ENCODE measurements around the gene DPEP3.

DPEP3 gene

GRCh38 chr16:67957622-67958021 is 22.7 kb downstream of the DPEP3 start:
- H4K5ac ChIP-seq (ENCODE audit: low read length), result no peak overlapping the region
- H3K56ac ChIP-seq (ENCODE audit: low read length), result no peak overlapping the region
- peaks cover 16% of the 10 kb centered on the region for H3K36me3 ChIP-seq (ENCODE audit: control insufficient read depth, insufficient read depth, low read length)
- H3K4me2 ChIP-seq (ENCODE audit: low read length), result no peak overlapping the region
- no peaks in the 10 kb centered on the region for H3K27me3 ChIP-seq (ENCODE audit: insufficient read depth, low read length, poor library complexity)
- H3K4me1 ChIP-seq (ENCODE audit: control insufficient read depth, low read depth, low read length), result no peaks in the 10 kb centered on the region
- no peak overlapping the region for H3K23ac ChIP-seq (ENCODE audit: low read length)
- H3K18ac ChIP-seq (ENCODE audit: low read length), result no peak overlapping the region
- no peak overlapping the region for H2AK5ac ChIP-seq (ENCODE audit: low read length)
- no peaks in the 10 kb centered on the region for H3K79me2 ChIP-seq (ENCODE audit: control insufficient read depth, insufficient read depth, low read length)
- no peak overlapping the region for H3K9ac ChIP-seq (ENCODE audit: low read length)
- no CpG with 5 or more reads among the region's 9 CpGs for WGBS (ENCODE audit: extremely low coverage, insufficient coverage, low lambda C conversion rate)
- no peaks in the 10 kb centered on the region for H3K79me1 ChIP-seq (ENCODE audit: low read length)
- no peak overlapping the region for H3K27ac ChIP-seq (ENCODE audit: low read depth, low read length)
- H2BK5ac ChIP-seq (ENCODE audit: low read length), result no peak overlapping the region
- no peak overlapping the region for H4K8ac ChIP-seq (ENCODE audit: low read depth, low read length)
- no peak overlapping the region for H2BK15ac ChIP-seq (replicated peaks; ENCODE audit: low read depth)
- no peak overlapping the region for H3K4me3 ChIP-seq (ENCODE audit: low read length)
- no peak for DNase-seq
- no peak overlapping the region for H3K4ac ChIP-seq (ENCODE audit: low read depth, low read length)
- H2BK120ac ChIP-seq (ENCODE audit: low read depth, low read length), result no peak overlapping the region

GRCh38 chr16:67954421-67955196 is 25.7 kb downstream of the DPEP3 start:
- Histone ChIP-seq H4K8ac (ENCODE audit: low read depth, low read length) (no peak overlapping the region), H3K4me3 (ENCODE audit: low read length) (no peak overlapping the region), H3K56ac (ENCODE audit: low read length) (no peak overlapping the region), H3K23ac (ENCODE audit: low read length) (no peak overlapping the region), H2BK5ac (ENCODE audit: low read length) (no peak overlapping the region), H3K4me2 (ENCODE audit: low read length) (no peak overlapping the region), H2AK5ac (ENCODE audit: low read length) (no peak overlapping the region), H3K4ac (ENCODE audit: low read depth, low read length) (no peak overlapping the region), H3K4me1 (ENCODE audit: control insufficient read depth, low read depth, low read length) (no peaks in the 10 kb centered on the region), H2BK120ac (ENCODE audit: low read depth, low read length) (no peak overlapping the region), H3K9ac (ENCODE audit: low read length) (no peak overlapping the region), H3K36me3 (ENCODE audit: control insufficient read depth, insufficient read depth, low read length) (peaks cover 17% of the 10 kb centered on the region), H3K79me2 (ENCODE audit: control insufficient read depth, insufficient read depth, low read length) (no peaks in the 10 kb centered on the region), H3K27ac (ENCODE audit: low read depth, low read length) (no peak overlapping the region), H3K27me3 (ENCODE audit: insufficient read depth, low read length, poor library complexity) (no peaks in the 10 kb centered on the region), H2BK15ac (replicated peaks; ENCODE audit: low read depth) (no peak overlapping the region), H4K5ac (ENCODE audit: low read length) (no peak overlapping the region), H3K18ac (ENCODE audit: low read length) (no peak overlapping the region), H3K79me1 (ENCODE audit: low read length) (no peaks in the 10 kb centered on the region)
- DNase-seq, result no peak
- WGBS (ENCODE audit: extremely low coverage, insufficient coverage, low lambda C conversion rate), result no CpG with 5 or more reads among the region's 10 CpGs

GRCh38 chr16:67953641-67954375 is 26.5 kb downstream of the DPEP3 start:
- no peak overlapping the region for H3K4ac ChIP-seq (ENCODE audit: low read depth, low read length)
- H3K36me3 ChIP-seq (ENCODE audit: control insufficient read depth, insufficient read depth, low read length), result peaks cover 17% of the 10 kb centered on the region
- H2BK120ac ChIP-seq (ENCODE audit: low read depth, low read length), result no peak overlapping the region
- no peak overlapping the region for H2AK5ac ChIP-seq (ENCODE audit: low read length)
- no peak overlapping the region for H4K8ac ChIP-seq (ENCODE audit: low read depth, low read length)
- H4K5ac ChIP-seq (ENCODE audit: low read length), result no peak overlapping the region
- no peak overlapping the region for H2BK15ac ChIP-seq (replicated peaks; ENCODE audit: low read depth)
- H3K79me2 ChIP-seq (ENCODE audit: control insufficient read depth, insufficient read depth, low read length), result no peaks in the 10 kb centered on the region
- H3K23ac ChIP-seq (ENCODE audit: low read length), result no peak overlapping the region
- no peaks in the 10 kb centered on the region for H3K79me1 ChIP-seq (ENCODE audit: low read length)
- WGBS (ENCODE audit: extremely low coverage, insufficient coverage, low lambda C conversion rate), result no CpG with 5 or more reads among the region's 8 CpGs
- H3K27ac ChIP-seq (ENCODE audit: low read depth, low read length), result no peak overlapping the region
- H3K4me3 ChIP-seq (ENCODE audit: low read length), result no peak overlapping the region
- H3K4me2 ChIP-seq (ENCODE audit: low read length), result no peak overlapping the region
- no peak overlapping the region for H3K56ac ChIP-seq (ENCODE audit: low read length)
- H3K18ac ChIP-seq (ENCODE audit: low read length), result no peak overlapping the region
- DNase-seq, result no peak
- H3K9ac ChIP-seq (ENCODE audit: low read length), result no peak overlapping the region
- H3K4me1 ChIP-seq (ENCODE audit: control insufficient read depth, low read depth, low read length), result no peaks in the 10 kb centered on the region
- no peaks in the 10 kb centered on the region for H3K27me3 ChIP-seq (ENCODE audit: insufficient read depth, low read length, poor library complexity)
- H2BK5ac ChIP-seq (ENCODE audit: low read length), result no peak overlapping the region

- no peak overlapping the region for H3K56ac ChIP-seq (ENCODE audit: low read length)
- H3K9ac ChIP-seq (ENCODE audit: low read length), result no peak overlapping the region
- no peak overlapping the region for H3K27ac ChIP-seq (ENCODE audit: low read depth, low read length)
- H3K4me2 ChIP-seq (ENCODE audit: low read length), result no peak overlapping the region
- H3K36me3 ChIP-seq (ENCODE audit: control insufficient read depth, insufficient read depth, low read length), result peaks cover 22% of the 10 kb centered on the region
- DNase-seq, result no peak
- no peak overlapping the region for H4K5ac ChIP-seq (ENCODE audit: low read length)
- no peak overlapping the region for H3K23ac ChIP-seq (ENCODE audit: low read length)
- H4K8ac ChIP-seq (ENCODE audit: low read depth, low read length), result no peak overlapping the region
- no peaks in the 10 kb centered on the region for H3K4me1 ChIP-seq (ENCODE audit: control insufficient read depth, low read depth, low read length)
- H3K27me3 ChIP-seq (ENCODE audit: insufficient read depth, low read length, poor library complexity), result no peaks in the 10 kb centered on the region
- H3K4ac ChIP-seq (ENCODE audit: low read depth, low read length), result no peak overlapping the region
- no peak overlapping the region for H3K4me3 ChIP-seq (ENCODE audit: low read length)
- H3K18ac ChIP-seq (ENCODE audit: low read length), result no peak overlapping the region
- no CpG with 5 or more reads among the region's 12 CpGs for WGBS (ENCODE audit: extremely low coverage, insufficient coverage, low lambda C conversion rate)
- no peak overlapping the region for H2BK120ac ChIP-seq (ENCODE audit: low read depth, low read length)
- H3K79me2 ChIP-seq (ENCODE audit: control insufficient read depth, insufficient read depth, low read length), result no peaks in the 10 kb centered on the region
- H3K79me1 ChIP-seq (ENCODE audit: low read length), result no peaks in the 10 kb centered on the region
- H2AK5ac ChIP-seq (ENCODE audit: low read length), result no peak overlapping the region
- no peak overlapping the region for H2BK15ac ChIP-seq (replicated peaks; ENCODE audit: low read depth)
- no peak overlapping the region for H2BK5ac ChIP-seq (ENCODE audit: low read length)
Measured at GRCh38 chr16:67951485-67951884, 28.8 kb downstream of the DPEP3 start.

- no peak overlapping the region for H2BK15ac ChIP-seq (replicated peaks; ENCODE audit: low read depth)
- no peak overlapping the region for H4K5ac ChIP-seq (ENCODE audit: low read length)
- H3K79me2 ChIP-seq (ENCODE audit: control insufficient read depth, insufficient read depth, low read length), result no peaks in the 10 kb centered on the region
- no peak overlapping the region for H2BK5ac ChIP-seq (ENCODE audit: low read length)
- peaks cover 25% of the 10 kb centered on the region for H3K36me3 ChIP-seq (ENCODE audit: control insufficient read depth, insufficient read depth, low read length)
- no peaks in the 10 kb centered on the region for H3K27me3 ChIP-seq (ENCODE audit: insufficient read depth, low read length, poor library complexity)
- H3K9ac ChIP-seq (ENCODE audit: low read length), result no peak overlapping the region
- H3K4me3 ChIP-seq (ENCODE audit: low read length), result no peak overlapping the region
- H3K18ac ChIP-seq (ENCODE audit: low read length), result no peak overlapping the region
- no peak overlapping the region for H3K4me2 ChIP-seq (ENCODE audit: low read length)
- no peak overlapping the region for H4K8ac ChIP-seq (ENCODE audit: low read depth, low read length)
- H3K27ac ChIP-seq (ENCODE audit: low read depth, low read length), result no peak overlapping the region
- WGBS (ENCODE audit: extremely low coverage, insufficient coverage, low lambda C conversion rate), result no CpG with 5 or more reads among the region's 16 CpGs
- H3K4ac ChIP-seq (ENCODE audit: low read depth, low read length), result no peak overlapping the region
- H2BK120ac ChIP-seq (ENCODE audit: low read depth, low read length), result no peak overlapping the region
- DNase-seq, result no peak
- no peak overlapping the region for H2AK5ac ChIP-seq (ENCODE audit: low read length)
- H3K4me1 ChIP-seq (ENCODE audit: control insufficient read depth, low read depth, low read length), result no peaks in the 10 kb centered on the region
- no peak overlapping the region for H3K56ac ChIP-seq (ENCODE audit: low read length)
- H3K23ac ChIP-seq (ENCODE audit: low read length), result no peak overlapping the region
- no peaks in the 10 kb centered on the region for H3K79me1 ChIP-seq (ENCODE audit: low read length)
Measured at GRCh38 chr16:67950335-67950843, 29.9 kb downstream of the DPEP3 start.

Data from mesendoderm (in vitro differentiated cells).